Measurements from ENCODE around the gene STKLD1. TPM values are rescaled to one million over a fixed set of nuclear protein-coding genes. Genes with fewer than 3 reads are reported as not detected.

Gene STKLD1
- total and polyA plus RNA-seq, 9 of the 15 experiments (the other 6 are each of a cell fraction or from before 2014, with no cell fraction given), result 0.10 to 0.65 (median 0.33) TPM; not detected in 2

DNA sequence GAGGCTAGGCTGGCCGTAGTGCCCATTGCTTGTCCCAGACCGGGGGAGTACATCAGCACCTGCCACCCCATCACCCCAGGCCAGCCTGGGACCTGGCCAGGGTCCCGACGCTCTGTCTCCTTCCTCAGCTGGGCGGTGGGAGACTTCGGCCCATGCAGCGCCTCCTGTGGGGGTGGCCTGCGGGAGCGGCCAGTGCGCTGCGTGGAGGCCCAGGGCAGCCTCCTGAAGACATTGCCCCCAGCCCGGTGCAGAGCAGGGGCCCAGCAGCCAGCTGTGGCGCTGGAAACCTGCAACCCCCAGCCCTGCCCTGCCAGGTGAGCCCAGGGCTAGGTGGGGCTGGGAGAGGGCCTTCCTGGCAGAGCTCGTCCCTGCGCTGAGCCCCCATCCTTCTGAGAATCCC is 67.1 kb downstream of the STKLD1 start (continued):
- TF ChIP-seq RREB1 (CRISPR knock-in tag; IDR thresholded peaks at IDR 0.05) (no peak), RBM15 (IDR thresholded peaks at IDR 0.05; ENCODE audit: insufficient read depth, low read length) (no peak), NR1H2 (CRISPR knock-in tag; IDR thresholded peaks at IDR 0.05) (no peak), CHD2 (IDR thresholded peaks at IDR 0.05; ENCODE audit: low read depth, low read length) (no peak), CBFB (CRISPR knock-in tag; IDR thresholded peaks at IDR 0.05) (no peak), POLR2H (tag; IDR thresholded peaks at IDR 0.05; ENCODE audit: low read depth) (no peak)
- TF ChIP-seq, protein P1, sequence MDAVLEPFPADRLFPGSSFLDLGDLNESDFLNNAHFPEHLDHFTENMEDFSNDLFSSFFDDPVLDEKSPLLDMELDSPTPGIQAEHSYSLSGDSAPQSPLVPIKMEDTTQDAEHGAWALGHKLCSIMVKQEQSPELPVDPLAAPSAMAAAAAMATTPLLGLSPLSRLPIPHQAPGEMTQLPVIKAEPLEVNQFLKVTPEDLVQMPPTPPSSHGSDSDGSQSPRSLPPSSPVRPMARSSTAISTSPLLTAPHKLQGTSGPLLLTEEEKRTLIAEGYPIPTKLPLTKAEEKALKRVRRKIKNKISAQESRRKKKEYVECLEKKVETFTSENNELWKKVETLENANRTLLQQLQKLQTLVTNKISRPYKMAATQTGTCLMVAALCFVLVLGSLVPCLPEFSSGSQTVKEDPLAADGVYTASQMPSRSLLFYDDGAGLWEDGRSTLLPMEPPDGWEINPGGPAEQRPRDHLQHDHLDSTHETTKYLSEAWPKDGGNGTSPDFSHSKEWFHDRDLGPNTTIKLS (IDR thresholded peaks at IDR 0.05; ENCODE audit: borderline replicate concordance, low read depth), result no peak

All from K562 (cell line).